ENCODE results near the gene SNX13.
"Not testable (repeated sequence)": the region's sequence is repeated elsewhere in the genome, so short reads cannot be mapped to it uniquely, and the experiment has no call there.

SNX13 gene

GRCh38 chr7:17912536-17913235, 27.6 kb downstream of the SNX13 start:
- no peak for DNase-seq (ENCODE audit: low read depth)

DNA sequence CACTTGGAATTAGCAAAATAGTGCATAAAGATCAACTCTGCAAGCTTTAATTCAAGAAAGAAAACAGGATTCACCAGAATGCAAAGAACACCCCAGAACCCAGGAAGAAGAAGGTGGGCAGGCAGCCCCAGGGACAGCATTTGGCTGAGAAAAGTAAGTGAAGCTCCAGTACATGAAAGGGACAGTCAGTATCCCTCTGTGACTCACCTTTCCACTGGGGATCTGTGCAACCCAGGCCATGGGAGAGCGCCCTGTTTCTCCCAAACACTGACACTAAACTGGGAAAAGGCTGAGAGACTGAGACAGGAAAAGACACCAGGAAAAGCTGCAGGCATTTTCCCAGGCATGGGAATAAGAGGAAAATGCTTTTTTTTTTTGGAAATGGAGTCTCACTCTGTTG, 28.2 kb downstream of the SNX13 start:
- no peak for DNase-seq (ENCODE audit: low read depth)

- DNase-seq (ENCODE audit: low read depth): peak; percentile 6
These were observed 29.9 kb downstream of the SNX13 start for GRCh38 chr7:17910377-17910776.

GRCh38 chr7:17909310-17909709, 31.0 kb downstream of the SNX13 start:
- DNase-seq (ENCODE audit: low read depth): not testable (repeated sequence)

DNA sequence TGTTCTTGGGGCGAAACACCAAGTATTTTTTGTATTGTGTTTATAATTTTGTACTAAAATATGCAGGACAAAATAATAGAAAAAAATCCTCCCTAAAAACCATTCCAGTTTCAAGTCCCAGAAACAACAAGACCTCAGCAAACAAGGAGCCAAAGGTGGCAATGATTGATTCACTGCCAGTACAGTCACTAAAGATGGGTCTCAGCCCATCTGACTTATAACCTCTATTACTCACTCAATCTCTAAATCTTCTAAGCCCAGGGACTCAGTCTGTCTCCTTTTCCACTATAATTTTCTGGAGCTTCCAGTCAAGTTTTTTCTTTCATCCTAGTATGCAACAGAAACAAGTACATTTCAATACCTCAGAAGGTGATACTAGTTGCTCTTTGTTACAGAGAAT, 33.3 kb downstream of the SNX13 start:
- peak; percentile 6 for DNase-seq (ENCODE audit: low read depth)

GRCh38 chr7:17903337-17903736, 37.0 kb downstream of the SNX13 start:
- no peak for DNase-seq (ENCODE audit: low read depth)

GRCh38 chr7:17902599-17902998, 37.7 kb downstream of the SNX13 start:
- DNase-seq (ENCODE audit: low read depth): no peak

- no peak for DNase-seq (ENCODE audit: low read depth)
These were observed 39.8 kb downstream of the SNX13 start for GRCh38 chr7:17900464-17900863.

DNA sequence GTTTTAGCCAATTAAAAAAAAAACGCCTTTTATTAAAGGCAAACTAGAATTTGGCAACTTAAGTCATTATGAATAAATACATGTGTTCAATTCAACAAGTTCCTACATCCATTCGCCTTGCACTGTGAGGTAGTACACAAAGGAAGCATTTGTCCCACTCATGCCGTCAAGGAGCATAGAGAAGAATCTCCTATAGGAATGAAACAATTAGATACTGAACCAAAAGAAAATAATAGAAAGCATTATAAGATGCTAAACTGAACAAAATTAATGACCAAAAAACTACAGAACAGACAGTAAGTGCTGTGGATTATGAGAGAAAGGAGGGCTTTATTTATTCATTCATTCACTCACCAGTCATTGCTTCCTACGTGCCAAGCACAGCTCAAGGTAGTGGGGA, 42.2 kb downstream of the SNX13 start:
- no peak for DNase-seq (ENCODE audit: low read depth)

DNA sequence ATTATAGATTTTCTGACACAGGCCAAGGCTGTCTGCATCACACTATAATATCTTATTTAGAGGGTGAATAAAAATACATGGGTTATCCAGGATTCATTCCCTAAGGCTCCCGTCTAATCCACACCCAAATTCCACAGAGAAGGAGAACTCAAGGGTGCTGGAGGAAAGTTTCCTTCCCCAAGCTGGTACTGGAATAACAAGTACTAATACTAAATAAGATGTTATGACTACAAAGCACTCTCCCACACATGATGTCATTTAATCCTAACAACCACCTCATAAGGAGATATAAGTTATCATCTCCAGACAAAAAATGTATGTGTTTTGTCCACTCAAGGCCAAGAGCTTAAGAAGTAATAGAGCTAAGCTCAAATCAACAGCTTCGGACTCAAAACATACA, 53.0 kb downstream of the SNX13 start:
- no peak for DNase-seq (ENCODE audit: low read depth)

- DNase-seq (ENCODE audit: low read depth): no peak
These were observed 57.6 kb downstream of the SNX13 start for GRCh38 chr7:17882685-17883084.

GRCh38 chr7:17879075-17879661, 61.1 kb downstream of the SNX13 start:
- no peak for DNase-seq (ENCODE audit: low read depth)

- DNase-seq (ENCODE audit: low read depth): no peak
These were observed 61.7 kb downstream of the SNX13 start for GRCh38 chr7:17878627-17879026.

DNA sequence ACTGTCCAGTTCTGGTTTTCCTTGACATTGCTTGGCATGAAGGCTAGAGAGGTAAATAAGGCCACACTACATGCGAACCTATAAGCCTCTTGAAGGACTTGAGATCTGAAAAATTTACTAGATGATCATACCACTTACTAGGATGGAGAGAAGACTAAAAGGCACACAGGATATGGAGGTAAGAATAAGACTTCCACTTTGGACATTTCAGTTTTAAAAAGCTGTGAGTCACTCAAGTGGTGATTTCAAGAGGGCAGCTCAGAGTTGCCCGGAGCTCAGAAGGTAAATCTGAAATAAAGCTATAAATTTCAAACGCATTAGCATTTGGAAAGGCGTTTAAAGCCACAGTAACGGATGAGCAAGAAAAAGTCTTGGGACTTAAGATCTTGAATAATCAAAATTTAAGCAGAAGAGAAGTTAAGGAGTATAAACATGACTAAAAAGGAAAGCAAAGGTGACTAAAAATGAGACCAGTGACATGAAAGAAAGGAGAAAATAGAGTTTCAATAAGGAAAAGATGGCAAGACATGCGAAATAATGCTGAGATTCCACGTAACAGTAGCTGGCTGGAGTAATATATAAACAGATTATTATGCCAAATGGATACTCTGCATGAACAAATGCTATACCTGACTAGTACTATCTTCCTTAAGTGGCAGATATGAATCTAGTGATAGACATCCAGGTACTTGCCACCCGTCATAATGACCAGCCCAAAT, 68.3 kb downstream of the SNX13 start:
- no peak for DNase-seq (ENCODE audit: low read depth)

GRCh38 chr7:17870406-17870805, 69.9 kb downstream of the SNX13 start:
- no peak for DNase-seq (ENCODE audit: low read depth)

GRCh38 chr7:17863809-17864143, 76.5 kb downstream of the SNX13 start:
- DNase-seq (ENCODE audit: low read depth): no peak

- DNase-seq (ENCODE audit: low read depth): no peak
These were observed 77.0 kb downstream of the SNX13 start for GRCh38 chr7:17863095-17863808.

- DNase-seq (ENCODE audit: low read depth): no peak
These were observed 84.0 kb downstream of the SNX13 start for GRCh38 chr7:17856251-17856650.

- no peak for DNase-seq (ENCODE audit: low read depth)
These were observed 85.1 kb downstream of the SNX13 start for GRCh38 chr7:17855202-17855601.

DNA sequence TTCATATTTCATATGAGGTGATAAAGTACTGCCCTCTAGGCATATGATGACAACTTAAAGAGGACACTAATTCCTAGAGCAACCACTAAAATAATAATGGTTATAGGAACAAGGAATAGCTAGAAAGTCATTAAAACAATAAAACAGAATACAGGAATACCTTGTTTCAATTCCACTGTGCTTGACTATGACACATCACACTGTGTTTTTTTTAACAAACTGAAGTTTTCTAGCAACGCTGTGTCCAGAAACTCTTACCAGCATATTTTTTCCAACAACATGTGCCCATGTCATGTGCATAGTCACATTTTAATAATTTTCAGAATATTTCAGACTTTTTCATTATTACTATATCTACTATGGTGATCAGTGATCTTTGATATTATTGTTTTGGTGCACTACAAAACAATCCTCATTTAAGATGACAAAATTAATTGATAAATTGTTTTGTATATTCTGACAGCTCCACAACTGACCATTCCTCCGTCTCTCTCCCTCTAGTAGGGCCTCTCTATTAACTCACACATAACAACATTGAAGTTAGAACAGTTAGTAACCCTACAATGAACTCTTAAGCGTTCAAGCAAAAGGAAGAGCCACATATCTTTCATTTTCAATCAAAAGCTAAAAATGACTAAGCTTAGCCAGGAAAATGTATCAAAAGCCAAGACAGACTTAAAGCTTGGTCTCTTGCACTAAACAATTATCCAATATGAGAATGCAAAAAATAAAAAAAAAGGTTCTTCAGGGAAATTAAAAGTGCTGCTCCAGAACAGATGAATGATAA, 85.8 kb downstream of the SNX13 start:
- DNase-seq (ENCODE audit: low read depth): no peak

- DNase-seq (ENCODE audit: low read depth): no peak
These were observed 87.9 kb downstream of the SNX13 start for GRCh38 chr7:17852361-17852760.

GRCh38 chr7:17849504-17849903, 90.8 kb downstream of the SNX13 start:
- DNase-seq (ENCODE audit: low read depth): peak; percentile 30

Data from HS-5 (cell line).